Mesothelial cell of epicardium (in vitro differentiated cells): ENCODE measurements around the gene HTRA1. TPM values are rescaled to one million over a fixed set of nuclear protein-coding genes. Genes with fewer than 3 reads are reported as not detected.
A peak's percentile ranks its signal among the peaks of the same experiment; 100 is the strongest.

ENCODE experiments used
- DNase-seq, 2 experiments: peaks; one replicate each; pipeline ENCODE4 v3.0.0; 2021; ENCODE audit warnings: low spot score in 2 of 2; ENCODE audit not compliant: unreplicated experiment in 2 of 2
- H3K27ac Mint-ChIP-seq: 2 replicates; pipeline ENCODE4 v1.8.0; 2021; ENCODE audit warnings: mixed read lengths
- H3K27me3 Mint-ChIP-seq: 2 replicates; pipeline ENCODE4 v1.8.0; 2021; ENCODE audit warnings: low read depth, mixed read lengths
- H3K36me3 Mint-ChIP-seq: 2 replicates; pipeline ENCODE4 v1.8.0; 2021; ENCODE audit warnings: mixed read lengths
- H3K4me1 Mint-ChIP-seq: 2 replicates; pipeline ENCODE4 v1.8.0; 2021; ENCODE audit warnings: mixed read lengths
- H3K4me3 Mint-ChIP-seq: 2 replicates; pipeline ENCODE4 v1.8.0; 2021; ENCODE audit warnings: mild to moderate bottlenecking, moderate library complexity, mixed read lengths
- H3K9me3 Mint-ChIP-seq: 2 replicates; pipeline ENCODE4 v1.8.0; 2021; ENCODE audit warnings: mixed read lengths
- CTCF ChIP-seq: fragments of 200-600 bp; sonication (generic); IDR thresholded peaks from one replicate; pipeline ENCODE4 v1.5.0; 2021; ENCODE audit warnings: antibody characterized with exemption; ENCODE audit not compliant: unreplicated experiment
- total RNA-seq: library from RNA; stranded (reverse); gene quantifications from 3 replicates; pipeline ENCODE4 v1.2.1, GENCODE V29; 2021

The HTRA1 gene
- total RNA-seq, 1 donor from 2014 or later: 12.2 TPM

GRCh38 chr10:122420624-122421007, 40.7 kb upstream of the HTRA1 start:
- no peak overlapping the region for H3K4me3 Mint-ChIP-seq
- TF ChIP-seq CTCF: no peak
- no peaks in the 10 kb centered on the region for H3K27me3 Mint-ChIP-seq
- H3K4me1 Mint-ChIP-seq: peaks cover 2% of the 10 kb centered on the region
- H3K27ac Mint-ChIP-seq: peak overlapping the region; percentile 37
- H3K9me3 Mint-ChIP-seq: no peaks in the 10 kb centered on the region
- DNase-seq: no peak
- H3K36me3 Mint-ChIP-seq: peaks cover 23% of the 10 kb centered on the region

GRCh38 chr10:122421054-122421625, 40.2 kb upstream of the HTRA1 start:
- Mint-ChIP-seq H3K36me3 (peaks cover 21% of the 10 kb centered on the region), H3K4me3 (no peak overlapping the region), H3K9me3 (no peaks in the 10 kb centered on the region), H3K27ac (peak overlapping the region; percentile 5), H3K4me1 (peaks cover 2% of the 10 kb centered on the region), H3K27me3 (no peaks in the 10 kb centered on the region)
- DNase-seq: no peak
- TF ChIP-seq CTCF: no peak

GRCh38 chr10:122421742-122422141, 39.6 kb upstream of the HTRA1 start:
- Mint-ChIP-seq H3K9me3 (no peaks in the 10 kb centered on the region), H3K27ac (no peak overlapping the region), H3K4me1 (peaks cover 2% of the 10 kb centered on the region), H3K4me3 (no peak overlapping the region), H3K36me3 (peaks cover 18% of the 10 kb centered on the region), H3K27me3 (no peaks in the 10 kb centered on the region)
- DNase-seq: no peak
- TF ChIP-seq CTCF: no peak

GRCh38 chr10:122422266-122422989, 38.9 kb upstream of the HTRA1 start:
- no peaks in the 10 kb centered on the region for H3K9me3 Mint-ChIP-seq
- H3K4me3 Mint-ChIP-seq: no peak overlapping the region
- no peaks in the 10 kb centered on the region for H3K27me3 Mint-ChIP-seq
- no peak for DNase-seq
- peaks cover 2% of the 10 kb centered on the region for H3K4me1 Mint-ChIP-seq
- H3K27ac Mint-ChIP-seq: no peak overlapping the region
- no peak for TF ChIP-seq CTCF
- H3K36me3 Mint-ChIP-seq: peaks cover 19% of the 10 kb centered on the region

GRCh38 chr10:122424059-122424458, 37.3 kb upstream of the HTRA1 start:
- Mint-ChIP-seq H3K27ac (no peak overlapping the region), H3K4me1 (peaks cover 2% of the 10 kb centered on the region), H3K27me3 (no peaks in the 10 kb centered on the region), H3K4me3 (no peak overlapping the region), H3K36me3 (peaks cover 16% of the 10 kb centered on the region), H3K9me3 (no peaks in the 10 kb centered on the region)
- DNase-seq: no peak
- no peak for TF ChIP-seq CTCF
